Hepatocyte (in vitro differentiated cells): ENCODE data around the gene GRIK1. TPM values are rescaled to one million over a fixed set of nuclear protein-coding genes. Genes with fewer than 3 reads are reported as not detected.
A peak's percentile ranks its signal among the peaks of the same experiment; 100 is the strongest.

Experiments used
- DNase-seq: peaks from one replicate; pipeline ENCODE4 v3.0.0-alpha.2; 2016; ENCODE audit warnings: low spot score
- H2AFZ ChIP-seq: fragments of 200-600 bp; sonication (generic); 2 replicates; pipeline ENCODE4 v1.6.0; 2016; ENCODE audit warnings: antibody characterized with exemption, mild to moderate bottlenecking
- H3K27ac ChIP-seq: fragments of 200-600 bp; sonication (generic); 2 replicates; pipeline ENCODE4 v1.5.1; 2016; ENCODE audit warnings: mild to moderate bottlenecking
- H3K27me3 ChIP-seq: fragments of 200-600 bp; sonication (generic); 2 replicates; pipeline ENCODE4 v1.6.1; 2016
- H3K36me3 ChIP-seq: fragments of 200-600 bp; sonication (generic); replicated peaks from 2 replicates; pipeline ENCODE4 v1.5.1; 2016; ENCODE audit warnings: low read depth; ENCODE audit not compliant: insufficient read depth
- H3K4me1 ChIP-seq: fragments of 200-600 bp; sonication (generic); 2 replicates; pipeline ENCODE4 v1.5.1; 2016; ENCODE audit warnings: mild to moderate bottlenecking, moderate library complexity; ENCODE audit not compliant: insufficient read depth
- H3K4me2 ChIP-seq: fragments of 200-600 bp; sonication (generic); 2 replicates; pipeline ENCODE4 v1.6.0; 2016
- H3K4me3 ChIP-seq: fragments of 200-600 bp; sonication (generic); 2 replicates; pipeline ENCODE4 v1.5.1; 2016; ENCODE audit warnings: mild to moderate bottlenecking
- H3K79me2 ChIP-seq: fragments of 200-600 bp; sonication (generic); 2 replicates; pipeline ENCODE4 v1.6.0; 2017; ENCODE audit warnings: mild to moderate bottlenecking
- H3K9me2 ChIP-seq: fragments of 200-600 bp; sonication (generic); replicated peaks from 2 replicates; pipeline ENCODE4 v1.6.0; 2017; ENCODE audit warnings: mild to moderate bottlenecking; ENCODE audit not compliant: insufficient read depth
- H3K9me3 ChIP-seq: fragments of 200-600 bp; sonication (generic); 2 replicates; pipeline ENCODE4 v1.5.1; 2016; ENCODE audit warnings: low read depth, mild to moderate bottlenecking
- H4K20me1 ChIP-seq: fragments of 200-600 bp; sonication (generic); 2 replicates; pipeline ENCODE4 v1.6.0; 2016; ENCODE audit warnings: mild to moderate bottlenecking; ENCODE audit not compliant: insufficient read depth, poor library complexity, severe bottlenecking
- CTCF ChIP-seq: fragments of 200-600 bp; sonication (generic); IDR thresholded peaks from 2 replicates; pipeline ENCODE4 v1.5.1; 2016; ENCODE audit warnings: antibody characterized with exemption, mild to moderate bottlenecking; ENCODE audit not compliant: poor library complexity
- EZH2 ChIP-seq: fragments of 200-600 bp; sonication (generic); IDR thresholded peaks from 2 replicates; pipeline ENCODE4 v1.6.1; 2016; ENCODE audit warnings: antibody characterized with exemption, mild to moderate bottlenecking, borderline replicate concordance
- EZH2phosphoT487 ChIP-seq: fragments of 200-600 bp; sonication (generic); IDR thresholded peaks from one replicate; pipeline ENCODE4 v1.6.1; 2018; ENCODE audit warnings: antibody characterized with exemption, mild to moderate bottlenecking, low read depth, moderate library complexity; ENCODE audit not compliant: unreplicated experiment, severe bottlenecking
- WGBS: methylation state at CpG from one replicate; pipeline ENCODE4 v1.1.6; 2016; ENCODE audit warnings: low lambda C conversion rate; ENCODE audit errors: missing lambda C conversion rate; 5-methylcytosine and 5-hydroxymethylcytosine counted together
- polyA plus RNA-seq: library from polyadenylated mRNA; unstranded; fragments of >200 nt; fragmentation: Nextera tagmentation; extraction: Ambion mirVana; gene quantifications from 2 replicates; pipeline ENCODE4 v1.2.1, GENCODE V29; 2016
- total RNA-seq: library from RNA; depleted of rRNA; stranded (reverse); fragments of >200 nt; gene quantifications from 2 replicates; pipeline ENCODE4 v1.2.3, GENCODE V29; 2014

The GRIK1 gene
- total and polyA plus RNA-seq, 2 experiments from 2014 or later, result 0.77 to 2.3 TPM

GRCh38 chr21:29947119-29947518 lies 7.3 kb upstream of the GRIK1 start:
- Histone ChIP-seq H3K79me2 (no peaks in the 10 kb centered on the region), H3K36me3 (no peaks in the 10 kb centered on the region), H2AFZ (no peak overlapping the region), H3K9me3 (no peaks in the 10 kb centered on the region), H3K27ac (no peak overlapping the region), H3K27me3 (peaks cover 4% of the 10 kb centered on the region), H4K20me1 (no peaks in the 10 kb centered on the region), H3K9me2 (no peaks in the 10 kb centered on the region), H3K4me2 (no peak overlapping the region), H3K4me1 (no peaks in the 10 kb centered on the region), H3K4me3 (no peak overlapping the region)
- 72% methylated on average over 9 of the region's 9 CpGs for WGBS
- no peak for DNase-seq
- TF ChIP-seq EZH2 (no peak), CTCF (no peak), EZH2phosphoT487 (no peak)

GRCh38 chr21:29943885-29944284 lies 4.1 kb upstream of the GRIK1 start:
- Histone ChIP-seq H3K4me3 (no peak overlapping the region), H3K9me3 (no peaks in the 10 kb centered on the region), H3K27ac (no peak overlapping the region), H2AFZ (no peak overlapping the region), H3K79me2 (no peaks in the 10 kb centered on the region), H3K36me3 (no peaks in the 10 kb centered on the region), H3K4me1 (no peaks in the 10 kb centered on the region), H3K4me2 (no peak overlapping the region), H4K20me1 (no peaks in the 10 kb centered on the region), H3K27me3 (peaks cover 36% of the 10 kb centered on the region), H3K9me2 (no peaks in the 10 kb centered on the region)
- TF ChIP-seq CTCF (peak; percentile 34), EZH2phosphoT487 (no peak), EZH2 (no peak)
- DNase-seq, result no peak
- 66% methylated on average over 4 of the region's 4 CpGs for whole genome bisulfite sequencing

GRCh38 chr21:29942034-29942433 lies 2.2 kb upstream of the GRIK1 start:
- H3K4me3 ChIP-seq, result no peak overlapping the region
- no peaks in the 10 kb centered on the region for H3K79me2 ChIP-seq
- 92% methylated on average over 1 of the region's 1 CpG for WGBS
- no peaks in the 10 kb centered on the region for H4K20me1 ChIP-seq
- TF ChIP-seq EZH2phosphoT487 (no peak), CTCF (no peak)
- no peaks in the 10 kb centered on the region for H3K9me2 ChIP-seq
- H2AFZ ChIP-seq, result no peak overlapping the region
- no peak for DNase-seq
- no peak overlapping the region for H3K4me2 ChIP-seq
- H3K27me3 ChIP-seq, result peaks cover 55% of the 10 kb centered on the region
- H3K4me1 ChIP-seq, result no peaks in the 10 kb centered on the region
- H3K27ac ChIP-seq, result no peak overlapping the region
- no peaks in the 10 kb centered on the region for H3K36me3 ChIP-seq
- H3K9me3 ChIP-seq, result no peaks in the 10 kb centered on the region

- H2AFZ ChIP-seq, result no peak overlapping the region
- H3K36me3 ChIP-seq, result no peaks in the 10 kb centered on the region
- H3K27ac ChIP-seq, result no peak overlapping the region
- no peaks in the 10 kb centered on the region for H3K4me1 ChIP-seq
- no peaks in the 10 kb centered on the region for H4K20me1 ChIP-seq
- WGBS, result 49% methylated on average over 2 of the region's 2 CpGs
- no peaks in the 10 kb centered on the region for H3K9me3 ChIP-seq
- no peaks in the 10 kb centered on the region for H3K9me2 ChIP-seq
- DNase-seq, result no peak
- no peak overlapping the region for H3K4me2 ChIP-seq
- no peak overlapping the region for H3K4me3 ChIP-seq
- H3K27me3 ChIP-seq, result peaks cover 64% of the 10 kb centered on the region
- H3K79me2 ChIP-seq, result no peaks in the 10 kb centered on the region
- TF ChIP-seq EZH2phosphoT487, result no peak
- no peak for TF ChIP-seq CTCF
Observed at GRCh38 chr21:29940991-29941390, 1.2 kb upstream of the GRIK1 start.
